ENCODE results near the gene PTRHD1. TPM values are rescaled to one million over a fixed set of nuclear protein-coding genes. Genes with fewer than 3 reads are reported as not detected.

Gene PTRHD1
- total and polyA plus RNA-seq, 2 donors: 25.3 to 44.0 TPM

- no peaks in the 10 kb centered on the region for H3K9me3 ChIP-seq (ENCODE audit: control insufficient read depth in 2 of 2, insufficient read depth in 1 of 2, low read length in 1 of 2)
- H3K4me1 ChIP-seq (ENCODE audit: control insufficient read depth in 2 of 2, insufficient read depth in 2 of 2, low read length in 2 of 2): peaks cover 0 to 4% of the 10 kb centered on the region in 2 donors
- no peak overlapping the region for H3K27ac ChIP-seq (ENCODE audit: low read depth in 1 of 2, low read length in 1 of 2)
- no peaks in the 10 kb centered on the region for H3K27me3 ChIP-seq (ENCODE audit: control insufficient read depth in 2 of 2, insufficient read depth in 1 of 2, low read length in 1 of 2)
- DNase-seq (ENCODE audit: low read depth in 6 of 9, low spot score in 9 of 9): no peak
- H3K36me3 ChIP-seq (ENCODE audit: control insufficient read depth in 2 of 2, insufficient read depth in 2 of 2, low read length in 1 of 2): peaks cover 8 to 9% of the 10 kb centered on the region in 2 donors
- no peak overlapping the region for H3K4me3 ChIP-seq (ENCODE audit: low read length in 2 of 2)
- 93% methylated on average over 14 of the region's 14 CpGs for WGBS
These were observed 38.9 kb upstream of the PTRHD1 start for GRCh38 chr2:24832073-24832461.

DNA sequence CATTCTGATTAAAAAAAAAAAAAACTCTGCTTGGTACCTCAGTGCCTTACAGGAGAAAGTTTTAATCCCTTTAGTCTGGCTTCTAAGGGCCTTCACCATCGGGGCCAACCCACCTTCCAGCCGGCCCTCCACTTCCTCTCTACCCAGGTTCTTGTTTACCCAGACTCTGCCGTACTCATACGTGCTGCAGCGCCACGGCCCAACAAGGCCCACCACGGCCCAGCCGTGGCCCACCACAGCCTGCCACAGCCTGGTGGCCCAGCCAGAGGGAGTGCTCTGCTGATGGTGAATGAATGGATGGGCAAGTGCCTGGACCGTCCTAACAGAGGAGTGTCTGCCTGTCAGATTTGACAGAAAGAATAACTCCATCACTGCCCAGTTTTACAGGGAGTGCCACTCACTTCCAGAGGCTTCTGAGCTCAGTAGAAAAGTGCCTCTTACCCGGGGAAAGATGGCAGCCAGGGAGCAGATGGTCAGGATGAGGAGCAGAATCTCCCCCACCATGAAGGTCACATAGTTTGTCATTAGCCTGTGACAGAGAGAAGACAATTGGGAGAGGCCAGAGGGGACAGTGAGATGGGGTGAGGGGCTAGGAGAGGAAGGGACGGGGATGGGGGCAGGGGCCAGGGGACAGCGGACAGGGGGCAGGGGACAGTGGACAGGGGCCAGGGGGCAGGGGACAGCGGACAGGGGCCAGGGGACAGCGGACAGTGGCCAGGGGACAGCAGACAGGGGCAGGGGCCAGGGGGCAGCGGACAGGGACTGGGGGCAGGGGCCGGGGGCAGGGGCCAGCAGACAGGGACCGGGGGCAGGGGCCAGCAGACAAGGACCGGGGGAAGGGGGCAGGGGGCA is 38.3 kb upstream of the PTRHD1 start:
- WGBS: 93% methylated on average over 18 of the region's 18 CpGs
- Histone ChIP-seq H3K27ac (ENCODE audit: low read depth in 1 of 2, low read length in 1 of 2) (no peak overlapping the region), H3K9me3 (ENCODE audit: control insufficient read depth in 2 of 2, insufficient read depth in 1 of 2, low read length in 1 of 2) (no peaks in the 10 kb centered on the region), H3K27me3 (ENCODE audit: control insufficient read depth in 2 of 2, insufficient read depth in 1 of 2, low read length in 1 of 2) (no peaks in the 10 kb centered on the region), H3K4me3 (ENCODE audit: low read length in 2 of 2) (no peak overlapping the region), H3K36me3 (ENCODE audit: control insufficient read depth in 2 of 2, insufficient read depth in 2 of 2, low read length in 1 of 2) (peaks cover 3 to 8% of the 10 kb centered on the region in 2 donors), H3K4me1 (ENCODE audit: control insufficient read depth in 2 of 2, insufficient read depth in 2 of 2, low read length in 2 of 2) (peaks cover 0 to 4% of the 10 kb centered on the region in 2 donors)
- no peak for DNase-seq (ENCODE audit: low read depth in 6 of 9, low spot score in 9 of 9)

- Histone ChIP-seq H3K9me3 (ENCODE audit: control insufficient read depth in 2 of 2, insufficient read depth in 1 of 2, low read length in 1 of 2) (peaks cover 0 to 3% of the 10 kb centered on the region in 2 donors), H3K4me3 (ENCODE audit: low read length in 2 of 2) (no peak overlapping the region), H3K27me3 (ENCODE audit: control insufficient read depth in 2 of 2, insufficient read depth in 1 of 2, low read length in 1 of 2) (no peaks in the 10 kb centered on the region), H3K4me1 (ENCODE audit: control insufficient read depth in 2 of 2, insufficient read depth in 2 of 2, low read length in 2 of 2) (peaks cover 0 to 9% of the 10 kb centered on the region in 2 donors), H3K27ac (ENCODE audit: low read depth in 1 of 2, low read length in 1 of 2) (no peak overlapping the region), H3K36me3 (ENCODE audit: control insufficient read depth in 2 of 2, insufficient read depth in 2 of 2, low read length in 1 of 2) (peaks cover 5 to 7% of the 10 kb centered on the region in 2 donors)
- 99% methylated on average over 12 of the region's 12 CpGs for WGBS
- no peak for DNase-seq (ENCODE audit: low read depth in 6 of 9, low spot score in 9 of 9)
These were observed 37.6 kb upstream of the PTRHD1 start for GRCh38 chr2:24830786-24831185.

DNA sequence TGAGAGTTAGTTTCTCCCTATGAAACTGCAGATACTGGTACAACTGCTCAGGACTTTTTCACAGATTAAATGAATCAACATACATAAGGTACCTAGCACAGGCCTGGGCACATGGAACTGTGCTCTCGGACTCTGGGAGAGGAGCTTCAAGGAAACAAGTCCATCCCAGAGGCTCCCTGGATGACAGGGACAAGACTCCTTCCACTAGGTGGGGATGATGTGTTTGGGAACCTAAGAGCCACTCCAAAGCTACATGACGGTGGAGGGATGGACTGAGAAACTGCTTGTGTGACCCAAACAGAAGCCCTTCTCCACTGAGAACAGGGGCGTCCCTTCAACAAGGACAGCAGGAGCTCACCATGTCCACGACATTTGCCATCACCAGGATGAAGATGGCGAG is 37.2 kb upstream of the PTRHD1 start:
- 97% methylated on average over 5 of the region's 5 CpGs for WGBS
- Histone ChIP-seq H3K36me3 (ENCODE audit: control insufficient read depth in 2 of 2, insufficient read depth in 2 of 2, low read length in 1 of 2) (peaks cover 5 to 12% of the 10 kb centered on the region in 2 donors), H3K27me3 (ENCODE audit: control insufficient read depth in 2 of 2, insufficient read depth in 1 of 2, low read length in 1 of 2) (no peaks in the 10 kb centered on the region), H3K9me3 (ENCODE audit: control insufficient read depth in 2 of 2, insufficient read depth in 1 of 2, low read length in 1 of 2) (peaks cover 0 to 4% of the 10 kb centered on the region in 2 donors), H3K4me1 (ENCODE audit: control insufficient read depth in 2 of 2, insufficient read depth in 2 of 2, low read length in 2 of 2) (peaks cover 0 to 10% of the 10 kb centered on the region in 2 donors), H3K4me3 (ENCODE audit: low read length in 2 of 2) (no peak overlapping the region), H3K27ac (ENCODE audit: low read depth in 1 of 2, low read length in 1 of 2) (no peak overlapping the region)
- DNase-seq (ENCODE audit: low read depth in 6 of 9, low spot score in 9 of 9): no peak

DNA sequence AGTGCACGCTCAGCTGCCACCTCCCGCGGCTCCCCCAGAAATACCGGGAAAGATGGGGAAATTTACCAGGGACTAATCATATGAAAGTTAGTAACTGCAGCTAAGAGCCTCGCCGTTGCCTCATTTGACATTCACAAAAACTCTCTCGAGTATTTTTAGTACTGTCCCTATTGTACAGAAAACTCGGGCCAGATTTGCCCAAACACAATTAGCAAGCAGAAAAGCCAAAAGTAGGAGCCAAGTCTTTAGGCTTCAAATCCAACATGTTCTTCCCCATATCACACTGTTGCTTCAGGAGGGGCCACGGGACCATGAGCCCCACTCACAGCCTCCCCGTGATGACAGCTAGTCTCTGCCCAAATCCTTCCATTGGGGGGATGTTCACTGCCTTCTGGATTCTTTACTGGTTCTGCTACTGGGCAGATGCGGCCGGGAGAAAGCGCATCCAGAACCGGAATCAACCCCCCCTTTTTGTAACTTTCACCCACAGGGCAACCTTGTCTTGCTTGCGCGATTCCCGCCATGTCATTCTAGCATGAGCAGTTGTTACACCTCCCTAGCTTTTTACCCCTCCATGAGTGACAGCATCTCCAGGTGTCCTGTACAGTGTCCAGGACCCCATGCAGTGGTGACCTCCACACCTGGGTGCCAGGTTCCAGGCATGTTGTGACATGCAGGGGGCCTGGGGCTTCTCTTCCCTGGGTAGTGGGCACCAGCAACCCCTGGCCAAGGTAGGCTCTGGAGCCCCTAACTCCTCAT is 35.2 kb upstream of the PTRHD1 start:
- H3K9me3 ChIP-seq (ENCODE audit: control insufficient read depth in 2 of 2, insufficient read depth in 1 of 2, low read length in 1 of 2): peaks cover 0 to 4% of the 10 kb centered on the region in 2 donors
- 96% methylated on average over 17 of the region's 17 CpGs for WGBS
- peaks cover 8 to 18% of the 10 kb centered on the region in 2 donors for H3K36me3 ChIP-seq (ENCODE audit: control insufficient read depth in 2 of 2, insufficient read depth in 2 of 2, low read length in 1 of 2)
- DNase-seq (ENCODE audit: low read depth in 6 of 9, low spot score in 9 of 9): no peak
- no peak overlapping the region for H3K27ac ChIP-seq (ENCODE audit: low read depth in 1 of 2, low read length in 1 of 2)
- no peaks in the 10 kb centered on the region for H3K27me3 ChIP-seq (ENCODE audit: control insufficient read depth in 2 of 2, insufficient read depth in 1 of 2, low read length in 1 of 2)
- H3K4me3 ChIP-seq (ENCODE audit: low read length in 2 of 2): no peak overlapping the region
- H3K4me1 ChIP-seq (ENCODE audit: control insufficient read depth in 2 of 2, insufficient read depth in 2 of 2, low read length in 2 of 2): peaks cover 0 to 10% of the 10 kb centered on the region in 2 donors

GRCh38 chr2:24827321-24828237 is 34.4 kb upstream of the PTRHD1 start:
- peak; percentile 55 to 88 (median 76) for DNase-seq (ENCODE audit: low read depth in 6 of 9, low spot score in 9 of 9)
- Histone ChIP-seq H3K4me1 (ENCODE audit: control insufficient read depth in 2 of 2, insufficient read depth in 2 of 2, low read length in 2 of 2) (peaks cover 0 to 8% of the 10 kb centered on the region in 2 donors), H3K27me3 (ENCODE audit: control insufficient read depth in 2 of 2, insufficient read depth in 1 of 2, low read length in 1 of 2) (no peaks in the 10 kb centered on the region), H3K9me3 (ENCODE audit: control insufficient read depth in 2 of 2, insufficient read depth in 1 of 2, low read length in 1 of 2) (peaks cover 0 to 4% of the 10 kb centered on the region in 2 donors), H3K4me3 (ENCODE audit: low read length in 2 of 2) (no peak overlapping the region), H3K36me3 (ENCODE audit: control insufficient read depth in 2 of 2, insufficient read depth in 2 of 2, low read length in 1 of 2) (peaks cover 14 to 26% of the 10 kb centered on the region in 2 donors), H3K27ac (ENCODE audit: low read depth in 1 of 2, low read length in 1 of 2) (no peak overlapping the region)
- WGBS: 69% methylated on average over 30 of the region's 30 CpGs

- DNase-seq (ENCODE audit: low read depth in 6 of 9, low spot score in 9 of 9): no peak
- Histone ChIP-seq H3K27ac (ENCODE audit: low read depth in 1 of 2, low read length in 1 of 2) (no peak overlapping the region), H3K4me3 (ENCODE audit: low read length in 2 of 2) (no peak overlapping the region), H3K36me3 (ENCODE audit: control insufficient read depth in 2 of 2, insufficient read depth in 2 of 2, low read length in 1 of 2) (peaks cover 22 to 33% of the 10 kb centered on the region in 2 donors), H3K27me3 (ENCODE audit: control insufficient read depth in 2 of 2, insufficient read depth in 1 of 2, low read length in 1 of 2) (no peaks in the 10 kb centered on the region), H3K9me3 (ENCODE audit: control insufficient read depth in 2 of 2, insufficient read depth in 1 of 2, low read length in 1 of 2) (peaks cover 0 to 4% of the 10 kb centered on the region in 2 donors), H3K4me1 (ENCODE audit: control insufficient read depth in 2 of 2, insufficient read depth in 2 of 2, low read length in 2 of 2) (peaks cover 0 to 6% of the 10 kb centered on the region in 2 donors)
- WGBS: 93% methylated on average over 5 of the region's 5 CpGs
These were observed 33.6 kb upstream of the PTRHD1 start for GRCh38 chr2:24826773-24827145.

DNA sequence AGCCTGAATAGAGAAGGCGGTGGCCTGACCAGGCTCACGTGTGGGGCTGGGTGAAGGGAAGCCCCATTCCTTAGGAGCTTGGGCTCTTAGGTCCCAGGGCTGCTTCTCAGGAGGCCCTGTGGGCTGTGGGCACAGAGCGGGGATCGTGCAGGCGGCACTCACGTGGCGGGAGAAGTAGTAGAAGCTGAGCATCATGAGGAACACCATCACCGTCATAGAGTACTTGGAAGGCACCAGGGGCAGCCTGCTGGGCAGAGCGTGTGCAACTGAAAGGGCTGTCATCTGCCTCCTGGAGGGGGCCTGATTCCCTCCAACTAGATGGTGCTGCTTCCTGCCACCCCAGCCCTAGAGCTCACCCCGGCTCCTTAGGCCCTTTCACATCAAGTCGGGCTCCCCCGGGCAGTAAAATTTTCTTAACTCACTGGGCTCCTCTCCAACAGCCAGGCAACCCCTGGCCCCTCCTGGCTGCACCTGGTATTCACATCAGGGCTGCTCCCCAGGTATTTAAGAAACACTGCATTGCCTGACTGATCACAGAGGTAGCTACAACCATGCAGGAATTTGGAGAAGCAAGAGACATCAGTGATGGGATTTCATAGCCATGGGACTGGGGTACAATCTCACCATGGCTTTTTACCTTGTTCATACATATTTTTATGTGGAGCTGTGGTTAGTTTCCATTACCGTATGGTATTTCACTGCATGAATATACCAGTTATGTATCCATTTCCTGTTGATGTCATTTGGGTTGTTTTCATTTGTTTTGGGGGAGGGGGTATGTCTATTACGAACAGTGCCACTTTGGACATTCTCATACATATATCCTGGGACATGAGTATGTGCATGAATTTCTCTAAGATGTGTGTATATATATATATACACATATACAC is 32.9 kb upstream of the PTRHD1 start:
- Histone ChIP-seq H3K36me3 (ENCODE audit: control insufficient read depth in 2 of 2, insufficient read depth in 2 of 2, low read length in 1 of 2) (peaks cover 29 to 39% of the 10 kb centered on the region in 2 donors), H3K4me1 (ENCODE audit: control insufficient read depth in 2 of 2, insufficient read depth in 2 of 2, low read length in 2 of 2) (peaks cover 0 to 6% of the 10 kb centered on the region in 2 donors), H3K4me3 (ENCODE audit: low read length in 2 of 2) (no peak overlapping the region), H3K27ac (ENCODE audit: low read depth in 1 of 2, low read length in 1 of 2) (peak overlapping the region in 1 of 2 donors; percentile 55), H3K9me3 (ENCODE audit: control insufficient read depth in 2 of 2, insufficient read depth in 1 of 2, low read length in 1 of 2) (peaks cover 0 to 4% of the 10 kb centered on the region in 2 donors), H3K27me3 (ENCODE audit: control insufficient read depth in 2 of 2, insufficient read depth in 1 of 2, low read length in 1 of 2) (no peaks in the 10 kb centered on the region)
- 95% methylated on average over 14 of the region's 14 CpGs for WGBS
- DNase-seq (ENCODE audit: low read depth in 6 of 9, low spot score in 9 of 9): peak in 1 of 9 donors; percentile 36
